Liver (tissue), 9 donors: ENCODE data around the gene AGA. TPM values are rescaled to one million over a fixed set of nuclear protein-coding genes. Genes with fewer than 3 reads are reported as not detected.

ENCODE experiments used
- DNase-seq: peaks from one replicate; pipeline ENCODE4 v3.0.0-alpha.2; 2017; ENCODE audit warnings: low spot score
- H3K27ac ChIP-seq, 2 donors: one replicate each; pipeline ENCODE4 v1.7.0; 2013; ENCODE audit warnings: inconsistent platforms in 2 of 2, low read length in 2 of 2, control low read depth in 1 of 2, low read depth in 1 of 2, mild to moderate bottlenecking in 1 of 2
- H3K27me3 ChIP-seq, 4 donors: one replicate each; pipeline versions ENCODE4 v1.6.1 to v1.7.0; 2013; ENCODE audit warnings: low read length in 3 of 4, inconsistent platforms in 1 of 4, mild to moderate bottlenecking in 1 of 4, moderate library complexity in 1 of 4; ENCODE audit not compliant: control insufficient read depth in 4 of 4, insufficient read depth in 4 of 4
- H3K36me3 ChIP-seq, 4 donors: one replicate each; pipeline versions ENCODE4 v1.6.1 to v1.7.0; 2013; ENCODE audit warnings: low read length in 3 of 4, mild to moderate bottlenecking in 3 of 4, low read depth in 1 of 4, moderate library complexity in 1 of 4; ENCODE audit not compliant: control insufficient read depth in 4 of 4, insufficient read depth in 3 of 4
- H3K4me1 ChIP-seq, 4 donors: one replicate each; pipeline versions ENCODE4 v1.6.1 to v1.7.0; 2013; ENCODE audit warnings: low read length in 3 of 4, mild to moderate bottlenecking in 3 of 4, moderate library complexity in 1 of 4; ENCODE audit not compliant: control insufficient read depth in 4 of 4, insufficient read depth in 4 of 4
- H3K4me3 ChIP-seq, 3 donors: one replicate each; pipeline versions ENCODE4 v1.6.1 to v1.7.0; 2013; ENCODE audit warnings: low read length in 3 of 3, control low read depth in 1 of 3, low read depth in 1 of 3, mild to moderate bottlenecking in 1 of 3
- H3K9ac ChIP-seq, 2 donors: one replicate each; pipeline ENCODE4 v1.7.0; 2013; ENCODE audit warnings: low read length in 2 of 2, mild to moderate bottlenecking in 2 of 2, moderate library complexity in 2 of 2, control low read depth in 1 of 2, low read depth in 1 of 2
- H3K9me3 ChIP-seq, 4 donors: one replicate each; pipeline versions ENCODE4 v1.6.1 to v1.7.0; 2013; ENCODE audit warnings: low read length in 3 of 4; ENCODE audit not compliant: control insufficient read depth in 4 of 4
- EGR1 ChIP-seq, 2 donors: IDR thresholded peaks; 2 replicates each; pipeline ENCODE4 v1.6.1; 2016 to 2018; ENCODE audit warnings: antibody characterized with exemption in 2 of 2, low read depth in 2 of 2
- FOXA1 ChIP-seq: IDR thresholded peaks from 2 replicates; pipeline ENCODE4 v1.6.1; 2016; ENCODE audit warnings: antibody characterized with exemption
- FOXA2 ChIP-seq: IDR thresholded peaks from 2 replicates; pipeline ENCODE4 v1.6.1; 2016; ENCODE audit warnings: antibody characterized with exemption
- GABPA ChIP-seq, 2 donors: IDR thresholded peaks in 1 of 2; conservative IDR thresholded peaks in 1 of 2; 2 replicates each; pipeline ENCODE4 v1.6.1; 2016; ENCODE audit warnings: antibody characterized with exemption in 2 of 2, mild to moderate bottlenecking in 1 of 2, moderate library complexity in 1 of 2
- HNF4A ChIP-seq, 2 donors: conservative IDR thresholded peaks; 2 replicates each; pipeline ENCODE4 v1.6.1; 2016; ENCODE audit warnings: antibody characterized with exemption in 2 of 2, mild to moderate bottlenecking in 2 of 2
- HNF4G ChIP-seq: IDR thresholded peaks from 2 replicates; pipeline ENCODE4 v1.6.1; 2016; ENCODE audit warnings: antibody characterized with exemption
- JUND ChIP-seq, 2 donors: IDR thresholded peaks; 2 replicates each; pipeline ENCODE4 v1.6.1; 2016; ENCODE audit warnings: antibody characterized with exemption in 2 of 2
- NR2F2 ChIP-seq: IDR thresholded peaks from 2 replicates; pipeline ENCODE4 v1.6.1; 2016; ENCODE audit warnings: antibody characterized with exemption
- RAD21 ChIP-seq, 2 donors: IDR thresholded peaks; 2 replicates each; pipeline ENCODE4 v1.6.1; 2016; ENCODE audit warnings: antibody characterized with exemption in 2 of 2, mild to moderate bottlenecking in 2 of 2
- SP1 ChIP-seq: IDR thresholded peaks from 2 replicates; pipeline ENCODE4 v1.6.1; 2018; ENCODE audit warnings: antibody characterized with exemption, mild to moderate bottlenecking
- TAF1 ChIP-seq: conservative IDR thresholded peaks from 2 replicates; pipeline ENCODE4 v1.6.1; 2016; ENCODE audit warnings: antibody characterized with exemption, mild to moderate bottlenecking
- WGBS: extraction: QIAGEN DNeasy Blood & Tissue Kit; methylation state at CpG from one replicate; pipeline ENCODE4 v1.1.7; 2013; 5-methylcytosine and 5-hydroxymethylcytosine counted together
- polyA plus RNA-seq, 2 donors: library from polyadenylated mRNA; stranded (reverse) in 1 of 2; unstranded in 1 of 2; fragments of 200-250 nt in 1 of 2; fragments of >200 nt in 1 of 2; fragmentation: Nextera tagmentation in 1 of 2; extraction: Ambion mirVana in 1 of 2; gene quantifications; one replicate each; pipeline versions ENCODE4 v1.2.1 to v1.2.3, GENCODE V29; 2013 to 2015
- total RNA-seq, 2 donors: library from RNA; depleted of rRNA; stranded (reverse); fragments of >200 nt; gene quantifications; one replicate each; pipeline ENCODE4 v1.2.3, GENCODE V29; 2014
- TF ChIP-seq, protein P1 (sequence below): IDR thresholded peaks from 2 replicates; pipeline ENCODE4 v1.6.1; 2016; ENCODE audit warnings: antibody characterized with exemption, mild to moderate bottlenecking
- TF ChIP-seq, protein P2 (sequence below): IDR thresholded peaks from 2 replicates; pipeline ENCODE4 v1.6.1; 2016; ENCODE audit warnings: antibody characterized with exemption
- TF ChIP-seq, protein P3 (sequence below): IDR thresholded peaks from 2 replicates; pipeline ENCODE4 v1.6.1; 2016; ENCODE audit warnings: antibody characterized with exemption
- TF ChIP-seq, protein P4 (sequence below): fragments of 150-350 bp; IDR thresholded peaks from 2 replicates; pipeline ENCODE4 v1.5.1; 2017; ENCODE audit warnings: improper control_type of control experiment, low read depth, low read length; ENCODE audit not compliant: missing input control
- TF ChIP-seq, protein P5 (sequence below): IDR thresholded peaks from 2 replicates; pipeline ENCODE4 v1.6.1; 2016; ENCODE audit warnings: antibody characterized with exemption
- donor health status: healthy.
- donor health status: healthy.
- donor health status: healthy.
- donor health status: healthy.
- donor health status: healthy.

AGA gene
- total and polyA plus RNA-seq, 4 donors = 12.9 to 38.4 (median 35.6) TPM

DNA sequence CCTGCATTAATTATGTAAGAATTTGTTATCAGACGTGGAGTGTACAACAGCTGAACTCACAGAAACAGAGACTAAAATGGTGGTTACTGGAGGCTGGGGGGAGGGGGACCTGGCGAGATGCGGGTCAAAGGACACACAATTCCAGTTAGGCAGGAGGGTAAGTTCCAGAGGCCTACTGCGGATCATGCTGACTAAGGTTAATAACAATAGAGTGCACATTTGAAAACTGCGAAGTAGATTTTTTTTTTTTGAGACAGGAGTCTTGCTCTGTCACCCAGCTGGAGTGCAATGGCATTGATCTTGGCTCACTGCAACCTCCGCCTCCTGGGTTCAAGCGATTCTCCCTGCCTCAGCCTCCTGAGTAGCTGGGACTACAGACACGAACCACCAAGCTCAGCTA is 7.6 kb downstream of the AGA start:
- H3K27me3 ChIP-seq = no peaks in the 10 kb centered on the region
- TF ChIP-seq HNF4G (no peak), EGR1 (IDR thresholded peaks at IDR 0.05; ENCODE audit: low read depth in 2 of 2) (no peak), SP1 (no peak), NR2F2 (no peak), JUND (IDR thresholded peaks at IDR 0.05) (no peak), FOXA1 (no peak), GABPA (IDR thresholded peaks at IDR 0.05 in 1 of 2, conservative IDR thresholded peaks at IDR 0.05 in 1 of 2) (no peak), HNF4A (conservative IDR thresholded peaks at IDR 0.05) (no peak), TAF1 (no peak)
- TF ChIP-seq, protein P1, sequence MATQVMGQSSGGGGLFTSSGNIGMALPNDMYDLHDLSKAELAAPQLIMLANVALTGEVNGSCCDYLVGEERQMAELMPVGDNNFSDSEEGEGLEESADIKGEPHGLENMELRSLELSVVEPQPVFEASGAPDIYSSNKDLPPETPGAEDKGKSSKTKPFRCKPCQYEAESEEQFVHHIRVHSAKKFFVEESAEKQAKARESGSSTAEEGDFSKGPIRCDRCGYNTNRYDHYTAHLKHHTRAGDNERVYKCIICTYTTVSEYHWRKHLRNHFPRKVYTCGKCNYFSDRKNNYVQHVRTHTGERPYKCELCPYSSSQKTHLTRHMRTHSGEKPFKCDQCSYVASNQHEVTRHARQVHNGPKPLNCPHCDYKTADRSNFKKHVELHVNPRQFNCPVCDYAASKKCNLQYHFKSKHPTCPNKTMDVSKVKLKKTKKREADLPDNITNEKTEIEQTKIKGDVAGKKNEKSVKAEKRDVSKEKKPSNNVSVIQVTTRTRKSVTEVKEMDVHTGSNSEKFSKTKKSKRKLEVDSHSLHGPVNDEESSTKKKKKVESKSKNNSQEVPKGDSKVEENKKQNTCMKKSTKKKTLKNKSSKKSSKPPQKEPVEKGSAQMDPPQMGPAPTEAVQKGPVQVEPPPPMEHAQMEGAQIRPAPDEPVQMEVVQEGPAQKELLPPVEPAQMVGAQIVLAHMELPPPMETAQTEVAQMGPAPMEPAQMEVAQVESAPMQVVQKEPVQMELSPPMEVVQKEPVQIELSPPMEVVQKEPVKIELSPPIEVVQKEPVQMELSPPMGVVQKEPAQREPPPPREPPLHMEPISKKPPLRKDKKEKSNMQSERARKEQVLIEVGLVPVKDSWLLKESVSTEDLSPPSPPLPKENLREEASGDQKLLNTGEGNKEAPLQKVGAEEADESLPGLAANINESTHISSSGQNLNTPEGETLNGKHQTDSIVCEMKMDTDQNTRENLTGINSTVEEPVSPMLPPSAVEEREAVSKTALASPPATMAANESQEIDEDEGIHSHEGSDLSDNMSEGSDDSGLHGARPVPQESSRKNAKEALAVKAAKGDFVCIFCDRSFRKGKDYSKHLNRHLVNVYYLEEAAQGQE = no peak
- TF ChIP-seq, protein P2, sequence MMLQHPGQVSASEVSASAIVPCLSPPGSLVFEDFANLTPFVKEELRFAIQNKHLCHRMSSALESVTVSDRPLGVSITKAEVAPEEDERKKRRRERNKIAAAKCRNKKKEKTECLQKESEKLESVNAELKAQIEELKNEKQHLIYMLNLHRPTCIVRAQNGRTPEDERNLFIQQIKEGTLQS = no peak
- TF ChIP-seq, protein P3, sequence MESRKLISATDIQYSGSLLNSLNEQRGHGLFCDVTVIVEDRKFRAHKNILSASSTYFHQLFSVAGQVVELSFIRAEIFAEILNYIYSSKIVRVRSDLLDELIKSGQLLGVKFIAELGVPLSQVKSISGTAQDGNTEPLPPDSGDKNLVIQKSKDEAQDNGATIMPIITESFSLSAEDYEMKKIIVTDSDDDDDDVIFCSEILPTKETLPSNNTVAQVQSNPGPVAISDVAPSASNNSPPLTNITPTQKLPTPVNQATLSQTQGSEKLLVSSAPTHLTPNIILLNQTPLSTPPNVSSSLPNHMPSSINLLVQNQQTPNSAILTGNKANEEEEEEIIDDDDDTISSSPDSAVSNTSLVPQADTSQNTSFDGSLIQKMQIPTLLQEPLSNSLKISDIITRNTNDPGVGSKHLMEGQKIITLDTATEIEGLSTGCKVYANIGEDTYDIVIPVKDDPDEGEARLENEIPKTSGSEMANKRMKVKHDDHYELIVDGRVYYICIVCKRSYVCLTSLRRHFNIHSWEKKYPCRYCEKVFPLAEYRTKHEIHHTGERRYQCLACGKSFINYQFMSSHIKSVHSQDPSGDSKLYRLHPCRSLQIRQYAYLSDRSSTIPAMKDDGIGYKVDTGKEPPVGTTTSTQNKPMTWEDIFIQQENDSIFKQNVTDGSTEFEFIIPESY = no peak
- H3K9me3 ChIP-seq = no peaks in the 10 kb centered on the region
- 99% methylated on average over 8 of the region's 8 CpGs for WGBS
- no peak for DNase-seq
- H3K9ac ChIP-seq = no peak overlapping the region
- no peak overlapping the region for H3K27ac ChIP-seq
- H3K36me3 ChIP-seq = peaks cover 4 to 16% (median 13%) of the 10 kb centered on the region in 4 donors
- no peaks in the 10 kb centered on the region for H3K4me1 ChIP-seq
- H3K4me3 ChIP-seq = no peak overlapping the region

DNA sequence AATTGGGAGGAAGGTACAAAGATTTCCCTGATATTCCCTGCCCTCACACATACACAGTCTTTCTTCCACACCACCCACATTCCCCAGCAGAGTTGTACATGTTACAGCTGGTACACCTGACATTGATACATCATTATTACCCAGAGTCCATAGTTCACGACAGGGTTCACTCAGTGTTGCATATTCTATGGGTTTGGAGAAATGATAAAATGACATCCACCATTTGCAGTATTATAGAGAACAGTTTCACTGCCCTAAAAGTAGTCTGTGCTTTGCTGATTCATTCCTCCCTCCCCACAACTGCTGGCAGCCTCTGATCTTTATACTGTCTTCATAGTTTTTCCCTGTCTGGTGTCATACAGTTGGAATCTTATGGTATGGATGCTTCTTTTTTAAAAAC is 15.0 kb downstream of the AGA start:
- no peak for DNase-seq
- H3K27ac ChIP-seq = no peak overlapping the region
- H3K9ac ChIP-seq = no peak overlapping the region

More for the DNA sequence above, 15.0 kb downstream of the AGA start:
- TF ChIP-seq, protein P3 = no peak
- TF ChIP-seq TAF1 (no peak), FOXA1 (no peak), HNF4A (conservative IDR thresholded peaks at IDR 0.05) (no peak), GABPA (IDR thresholded peaks at IDR 0.05 in 1 of 2, conservative IDR thresholded peaks at IDR 0.05 in 1 of 2) (no peak), SP1 (no peak), RAD21 (IDR thresholded peaks at IDR 0.05) (no peak), FOXA2 (no peak)
- TF ChIP-seq, protein P4, sequence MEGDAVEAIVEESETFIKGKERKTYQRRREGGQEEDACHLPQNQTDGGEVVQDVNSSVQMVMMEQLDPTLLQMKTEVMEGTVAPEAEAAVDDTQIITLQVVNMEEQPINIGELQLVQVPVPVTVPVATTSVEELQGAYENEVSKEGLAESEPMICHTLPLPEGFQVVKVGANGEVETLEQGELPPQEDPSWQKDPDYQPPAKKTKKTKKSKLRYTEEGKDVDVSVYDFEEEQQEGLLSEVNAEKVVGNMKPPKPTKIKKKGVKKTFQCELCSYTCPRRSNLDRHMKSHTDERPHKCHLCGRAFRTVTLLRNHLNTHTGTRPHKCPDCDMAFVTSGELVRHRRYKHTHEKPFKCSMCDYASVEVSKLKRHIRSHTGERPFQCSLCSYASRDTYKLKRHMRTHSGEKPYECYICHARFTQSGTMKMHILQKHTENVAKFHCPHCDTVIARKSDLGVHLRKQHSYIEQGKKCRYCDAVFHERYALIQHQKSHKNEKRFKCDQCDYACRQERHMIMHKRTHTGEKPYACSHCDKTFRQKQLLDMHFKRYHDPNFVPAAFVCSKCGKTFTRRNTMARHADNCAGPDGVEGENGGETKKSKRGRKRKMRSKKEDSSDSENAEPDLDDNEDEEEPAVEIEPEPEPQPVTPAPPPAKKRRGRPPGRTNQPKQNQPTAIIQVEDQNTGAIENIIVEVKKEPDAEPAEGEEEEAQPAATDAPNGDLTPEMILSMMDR = no peak
- TF ChIP-seq, protein P5, sequence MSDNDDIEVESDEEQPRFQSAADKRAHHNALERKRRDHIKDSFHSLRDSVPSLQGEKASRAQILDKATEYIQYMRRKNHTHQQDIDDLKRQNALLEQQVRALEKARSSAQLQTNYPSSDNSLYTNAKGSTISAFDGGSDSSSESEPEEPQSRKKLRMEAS = no peak
- TF ChIP-seq, protein P2 = no peak
- Histone ChIP-seq H3K27me3 (no peaks in the 10 kb centered on the region), H3K4me3 (no peak overlapping the region), H3K36me3 (peaks cover 0 to 5% (median 1%) of the 10 kb centered on the region in 4 donors), H3K4me1 (no peaks in the 10 kb centered on the region), H3K9me3 (no peaks in the 10 kb centered on the region)
- 66% methylated on average over 1 of the region's 1 CpG for WGBS
